ENCODE data around the gene GOLGB1. TPM values are rescaled to one million over a fixed set of nuclear protein-coding genes. Genes with fewer than 3 reads are reported as not detected.

The GOLGB1 gene
- total RNA-seq, 2 experiments from 2014 or later: 11.5 to 30.3 TPM

DNA sequence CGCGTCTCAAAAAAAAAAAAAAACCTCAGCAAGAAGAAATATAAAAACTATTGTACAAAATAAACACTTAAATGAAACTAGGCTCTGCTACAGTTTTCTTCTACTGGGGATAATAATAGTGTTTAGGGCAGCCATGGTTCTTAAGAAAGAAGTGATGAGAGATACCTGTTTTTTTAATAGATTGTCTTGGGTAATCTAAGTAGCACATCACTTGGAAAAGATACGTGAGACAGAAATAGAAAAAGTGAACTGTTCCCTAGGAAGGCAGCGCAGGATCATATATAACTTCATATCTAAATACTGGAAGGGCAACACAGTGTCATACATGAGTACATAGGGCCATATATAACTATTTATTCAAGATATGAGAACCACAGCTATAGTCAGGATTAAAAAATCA, 11.9 kb downstream of the GOLGB1 start:
- H3K9me2 ChIP-seq (ENCODE audit: insufficient read depth, low read length): no peaks in the 10 kb centered on the region; the same call in 1 of the 2 replicates
- no peak overlapping the region for H2AFZ ChIP-seq (ENCODE audit: low read length)
- H3K27ac ChIP-seq (ENCODE audit: low read depth, low read length, poor library complexity, severe bottlenecking): no peak overlapping the region
- H3K4me2 ChIP-seq (ENCODE audit: low read length): no peak overlapping the region
- H3K36me3 ChIP-seq (ENCODE audit: insufficient read depth, low read length): no peaks in the 10 kb centered on the region
- ChIA-PET POLR2A (interaction anchor here (1.4 kb wide), 1 partner anchor 61 kb away, joined by 3 read pairs; no protein-coding TSS in a partner anchor), CTCF (ENCODE audit: unreplicated experiment) (no interaction called here)
- H3K9me3 ChIP-seq (ENCODE audit: low read length): no peaks in the 10 kb centered on the region; the same call in 1 of the 2 replicates
- intact Hi-C loops (cut with micrococcal nuclease; ENCODE audit: unreplicated experiment): no loop called here
- no peaks in the 10 kb centered on the region for H3K4me1 ChIP-seq (ENCODE audit: insufficient read depth, low read length, poor library complexity, severe bottlenecking)
- no peak overlapping the region for H3K4me3 ChIP-seq (ENCODE audit: low read depth, low read length, poor library complexity, severe bottlenecking)
- no peak for TF ChIP-seq EZH2phosphoT487 (IDR thresholded peaks at IDR 0.05; ENCODE audit: borderline replicate concordance, low read depth, low read length)
- TF ChIP-seq, protein P1, sequence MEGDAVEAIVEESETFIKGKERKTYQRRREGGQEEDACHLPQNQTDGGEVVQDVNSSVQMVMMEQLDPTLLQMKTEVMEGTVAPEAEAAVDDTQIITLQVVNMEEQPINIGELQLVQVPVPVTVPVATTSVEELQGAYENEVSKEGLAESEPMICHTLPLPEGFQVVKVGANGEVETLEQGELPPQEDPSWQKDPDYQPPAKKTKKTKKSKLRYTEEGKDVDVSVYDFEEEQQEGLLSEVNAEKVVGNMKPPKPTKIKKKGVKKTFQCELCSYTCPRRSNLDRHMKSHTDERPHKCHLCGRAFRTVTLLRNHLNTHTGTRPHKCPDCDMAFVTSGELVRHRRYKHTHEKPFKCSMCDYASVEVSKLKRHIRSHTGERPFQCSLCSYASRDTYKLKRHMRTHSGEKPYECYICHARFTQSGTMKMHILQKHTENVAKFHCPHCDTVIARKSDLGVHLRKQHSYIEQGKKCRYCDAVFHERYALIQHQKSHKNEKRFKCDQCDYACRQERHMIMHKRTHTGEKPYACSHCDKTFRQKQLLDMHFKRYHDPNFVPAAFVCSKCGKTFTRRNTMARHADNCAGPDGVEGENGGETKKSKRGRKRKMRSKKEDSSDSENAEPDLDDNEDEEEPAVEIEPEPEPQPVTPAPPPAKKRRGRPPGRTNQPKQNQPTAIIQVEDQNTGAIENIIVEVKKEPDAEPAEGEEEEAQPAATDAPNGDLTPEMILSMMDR (conservative IDR thresholded peaks at IDR 0.05; ENCODE audit: low read length): no peak
- no TSS peak for BruUV-seq (replicated peaks)
- DNase-seq (ENCODE audit: low spot score): no peak
- H3K79me2 ChIP-seq (ENCODE audit: insufficient read depth, low read depth, low read length): peaks cover 13% of the 10 kb centered on the region
- no peaks in the 10 kb centered on the region for H4K20me1 ChIP-seq (ENCODE audit: insufficient read depth, low read length)

DNA sequence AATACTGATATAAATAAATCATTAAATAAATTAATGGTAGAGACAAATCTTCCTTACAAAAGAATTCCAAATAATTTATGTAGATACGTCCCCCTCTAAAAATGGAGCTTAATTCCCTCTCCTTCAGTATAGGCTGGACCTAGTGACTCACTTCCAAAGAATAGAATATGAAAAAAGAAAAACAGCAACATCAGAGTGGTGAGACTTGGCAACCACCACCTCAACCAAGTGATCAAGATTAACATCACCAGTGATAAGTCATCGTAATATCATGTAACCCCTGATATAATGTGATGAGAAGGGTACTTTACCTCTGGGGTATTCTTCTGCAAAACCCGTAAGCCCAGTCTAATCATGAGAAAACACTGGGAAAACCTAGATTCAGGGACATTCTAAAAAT, 13.4 kb downstream of the GOLGB1 start:
- Histone ChIP-seq H2AFZ (ENCODE audit: low read length) (no peak overlapping the region), H3K4me3 (ENCODE audit: low read depth, low read length, poor library complexity, severe bottlenecking) (no peak overlapping the region), H4K20me1 (ENCODE audit: insufficient read depth, low read length) (no peaks in the 10 kb centered on the region), H3K36me3 (ENCODE audit: insufficient read depth, low read length) (no peaks in the 10 kb centered on the region), H3K9me2 (ENCODE audit: insufficient read depth, low read length) (no peaks in the 10 kb centered on the region; the same call in 1 of the 2 replicates), H3K27ac (ENCODE audit: low read depth, low read length, poor library complexity, severe bottlenecking) (no peak overlapping the region), H3K9me3 (ENCODE audit: low read length) (no peaks in the 10 kb centered on the region), H3K79me2 (ENCODE audit: insufficient read depth, low read depth, low read length) (peaks cover 9% of the 10 kb centered on the region; the same call in 1 of the 2 replicates), H3K4me2 (ENCODE audit: low read length) (no peak overlapping the region), H3K4me1 (ENCODE audit: insufficient read depth, low read length, poor library complexity, severe bottlenecking) (no peaks in the 10 kb centered on the region)
- TF ChIP-seq, protein P1 (conservative IDR thresholded peaks at IDR 0.05; ENCODE audit: low read length): no peak
- no peak for TF ChIP-seq EZH2phosphoT487 (IDR thresholded peaks at IDR 0.05; ENCODE audit: borderline replicate concordance, low read depth, low read length)
- ChIA-PET POLR2A (no interaction called here), CTCF (ENCODE audit: unreplicated experiment) (no interaction called here)
- no TSS peak for BruUV-seq (replicated peaks)
- intact Hi-C loops (cut with micrococcal nuclease; ENCODE audit: unreplicated experiment): no loop called here
- DNase-seq (ENCODE audit: low spot score): no peak

DNA sequence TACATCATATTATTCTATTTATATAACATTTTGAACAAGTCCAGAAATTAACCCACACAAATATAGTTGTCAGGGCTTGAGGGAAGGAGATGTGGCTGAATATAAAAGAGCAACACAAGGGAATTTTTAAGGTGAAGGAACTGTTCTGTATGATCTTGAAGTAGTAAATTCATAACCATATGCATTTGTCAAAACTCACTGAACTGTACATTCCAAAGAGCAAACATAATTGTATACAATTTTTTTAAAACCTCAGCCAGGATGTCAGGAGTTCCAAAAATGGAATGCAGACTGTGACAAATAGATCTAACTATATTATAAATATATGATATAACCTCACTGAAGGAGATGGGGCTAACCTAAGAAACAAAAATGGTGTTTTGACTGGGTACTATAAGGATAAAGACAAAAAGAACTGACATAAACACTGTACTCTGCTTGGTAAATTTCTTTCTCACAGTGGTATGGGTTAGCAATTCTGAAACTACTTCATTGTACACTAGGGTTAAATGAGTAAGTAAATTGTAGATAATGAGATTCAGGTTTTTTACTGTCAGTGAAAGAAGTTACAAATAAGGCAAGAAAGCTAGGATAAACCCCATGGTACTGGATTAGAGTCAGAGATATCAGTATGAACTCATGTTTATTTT, 14.4 kb downstream of the GOLGB1 start:
- H3K4me3 ChIP-seq (ENCODE audit: low read depth, low read length, poor library complexity, severe bottlenecking): no peak overlapping the region

More for the DNA sequence above, 14.4 kb downstream of the GOLGB1 start:
- DNase-seq (ENCODE audit: low spot score): no peak
- intact Hi-C loops (cut with micrococcal nuclease; ENCODE audit: unreplicated experiment): no loop called here
- TF ChIP-seq EZH2phosphoT487 (IDR thresholded peaks at IDR 0.05; ENCODE audit: borderline replicate concordance, low read depth, low read length): no peak
- TF ChIP-seq, protein P1 (conservative IDR thresholded peaks at IDR 0.05; ENCODE audit: low read length): no peak
- POLR2A ChIA-PET: interaction anchor here (0.6 to 2.4 kb wide), 2 partner anchors 10 to 15 kb away, joined by 3 to 7 read pairs; partner anchors contain the start of gene GOLGB1
- Histone ChIP-seq H3K4me1 (ENCODE audit: insufficient read depth, low read length, poor library complexity, severe bottlenecking) (no peaks in the 10 kb centered on the region), H3K4me2 (ENCODE audit: low read length) (no peak overlapping the region), H4K20me1 (ENCODE audit: insufficient read depth, low read length) (no peaks in the 10 kb centered on the region), H3K27ac (ENCODE audit: low read depth, low read length, poor library complexity, severe bottlenecking) (no peak overlapping the region), H3K79me2 (ENCODE audit: insufficient read depth, low read depth, low read length) (no peaks in the 10 kb centered on the region), H2AFZ (ENCODE audit: low read length) (no peak overlapping the region), H3K36me3 (ENCODE audit: insufficient read depth, low read length) (no peaks in the 10 kb centered on the region), H3K9me3 (ENCODE audit: low read length) (no peaks in the 10 kb centered on the region), H3K9me2 (ENCODE audit: insufficient read depth, low read length) (no peaks in the 10 kb centered on the region; the same call in 1 of the 2 replicates)
- CTCF ChIA-PET (ENCODE audit: unreplicated experiment): no interaction called here
- BruUV-seq (replicated peaks): no TSS peak

All from OCI-LY7 (cell line).